CMK (cell line): ENCODE data around the gene ZNF816.
"Not testable (repeated sequence)": the region's sequence is repeated elsewhere in the genome, so short reads cannot be mapped to it uniquely, and the experiment has no call there.

Experiments used
- DNase-seq: peaks from one replicate; pipeline ENCODE4 v3.0.0-alpha.2; 2010; ENCODE audit warnings: low read depth

ZNF816 gene

DNA sequence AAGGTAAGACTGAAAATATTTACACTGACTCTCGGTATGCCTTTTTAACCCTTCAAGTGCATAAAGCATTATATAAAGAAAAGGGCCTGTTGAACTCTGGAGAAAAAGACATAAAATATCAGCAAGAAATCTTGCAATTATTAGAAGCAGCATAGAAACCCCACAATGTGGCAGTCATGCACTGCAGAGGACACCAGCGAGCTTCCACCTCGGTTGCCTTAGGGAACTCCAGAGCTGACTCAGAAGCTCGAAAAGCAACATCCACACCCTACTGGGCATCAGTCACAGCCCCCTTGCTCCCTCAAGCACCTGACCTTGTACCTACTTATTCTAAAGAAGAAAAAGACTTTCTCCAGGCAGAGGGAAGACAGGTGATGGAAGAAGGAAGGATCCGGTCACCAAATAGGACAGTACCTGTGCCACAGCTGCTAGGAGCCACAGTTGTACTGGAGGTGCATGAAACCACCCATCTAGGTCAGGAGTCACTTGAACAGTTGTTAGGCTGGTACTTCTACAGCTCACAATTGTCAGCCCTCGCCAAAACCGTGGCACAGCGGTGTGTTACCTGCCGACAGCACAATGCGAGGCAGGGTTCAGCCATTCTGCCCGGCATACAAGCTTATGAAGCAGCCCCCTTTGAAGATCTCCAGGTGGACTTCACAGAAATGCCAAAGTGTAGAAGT is 2.9 kb downstream of the ZNF816 start:
- no peak for DNase-seq

DNA sequence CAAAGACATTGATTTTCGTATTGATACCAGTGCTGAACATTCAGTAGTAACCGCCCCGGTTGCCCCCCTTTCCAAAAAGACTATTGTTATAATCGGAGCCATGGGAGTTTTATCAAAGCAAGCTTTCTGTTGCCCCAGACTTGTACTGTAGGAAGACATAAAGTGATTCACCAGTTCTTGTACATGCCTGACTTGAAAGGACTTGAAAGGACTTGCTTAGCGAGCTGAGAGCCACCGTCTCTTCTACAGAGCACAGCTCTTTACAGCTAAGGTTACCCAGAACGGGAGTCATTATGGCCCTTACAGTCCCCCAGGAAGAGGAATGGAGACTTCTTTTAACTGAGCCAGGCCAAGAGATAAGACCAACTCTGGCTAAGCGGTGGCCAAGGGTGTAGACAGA is 5.1 kb downstream of the ZNF816 start:
- no peak for DNase-seq

DNA sequence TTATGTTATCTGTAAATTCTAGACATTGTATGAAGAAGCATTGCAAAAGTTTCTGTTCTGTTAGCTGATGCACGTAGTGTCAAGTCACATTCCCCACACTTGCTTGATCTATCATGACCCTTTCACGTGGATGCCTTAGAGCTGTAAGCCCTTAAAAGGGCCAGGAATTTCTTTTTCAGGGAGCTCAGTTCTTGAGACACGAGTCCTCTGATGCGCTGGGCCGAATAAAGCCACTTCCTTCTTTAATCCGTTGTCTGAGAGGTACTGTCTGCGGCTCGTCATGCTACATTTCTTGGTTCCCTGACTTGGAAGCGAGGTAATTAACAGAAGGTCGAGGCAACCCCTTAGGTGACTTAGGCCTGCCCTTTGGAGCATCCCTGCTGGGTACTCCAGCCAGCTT is 5.8 kb downstream of the ZNF816 start:
- no peak for DNase-seq

DNA sequence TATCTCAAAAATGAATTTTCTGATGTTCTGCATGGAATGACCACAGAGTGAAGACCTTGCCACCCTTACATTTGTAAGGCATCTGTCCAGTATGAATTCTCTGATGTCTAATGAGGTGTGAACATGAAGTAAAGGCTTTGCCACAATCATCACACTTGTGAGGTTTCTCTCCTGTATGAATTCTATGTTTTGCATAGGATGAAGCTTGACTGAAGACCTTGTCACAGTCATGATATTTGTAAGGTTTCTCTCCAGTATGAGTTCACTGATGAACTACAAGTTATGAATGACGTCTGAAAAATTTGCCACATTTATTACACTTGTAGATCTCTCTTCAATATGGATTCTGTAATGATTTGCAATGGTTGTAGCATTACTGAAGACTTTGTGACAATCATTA is 13.3 kb downstream of the ZNF816 start:
- no peak for DNase-seq

DNA sequence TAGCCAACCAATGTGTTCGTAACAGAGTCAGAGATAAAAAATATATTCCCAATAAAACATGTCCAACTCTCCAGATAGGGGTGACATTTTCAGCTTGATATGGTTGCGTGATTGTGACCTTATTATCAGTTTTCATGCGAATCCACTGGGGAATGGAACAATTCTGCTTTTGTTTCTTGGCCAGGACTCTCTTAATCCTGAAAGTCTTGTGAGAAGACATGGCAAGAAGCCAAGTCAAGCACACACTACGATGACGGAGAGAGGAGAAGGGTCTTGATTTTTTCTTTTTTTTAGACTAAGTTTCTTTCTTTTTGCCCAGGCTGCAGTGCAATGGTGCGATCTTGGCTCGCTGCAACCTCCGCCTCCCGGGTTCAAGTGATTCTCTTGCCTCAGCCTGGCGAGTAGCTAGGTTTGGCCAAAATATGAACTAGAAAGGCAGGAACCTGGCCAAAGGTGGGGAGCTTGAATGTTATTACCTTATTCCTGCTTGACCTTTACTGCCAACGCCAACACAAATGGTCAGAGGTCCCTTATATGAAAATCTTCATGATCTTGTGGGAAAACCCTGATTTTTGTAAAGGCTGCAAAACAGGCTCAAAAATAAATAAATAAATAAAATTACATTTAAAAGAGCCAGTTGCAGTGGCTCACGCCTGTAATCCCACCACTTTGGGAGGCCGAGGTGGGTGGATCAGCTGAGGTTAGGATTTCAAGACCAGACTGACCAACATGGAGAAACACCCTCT is 14.5 kb downstream of the ZNF816 start:
- no peak for DNase-seq

DNA sequence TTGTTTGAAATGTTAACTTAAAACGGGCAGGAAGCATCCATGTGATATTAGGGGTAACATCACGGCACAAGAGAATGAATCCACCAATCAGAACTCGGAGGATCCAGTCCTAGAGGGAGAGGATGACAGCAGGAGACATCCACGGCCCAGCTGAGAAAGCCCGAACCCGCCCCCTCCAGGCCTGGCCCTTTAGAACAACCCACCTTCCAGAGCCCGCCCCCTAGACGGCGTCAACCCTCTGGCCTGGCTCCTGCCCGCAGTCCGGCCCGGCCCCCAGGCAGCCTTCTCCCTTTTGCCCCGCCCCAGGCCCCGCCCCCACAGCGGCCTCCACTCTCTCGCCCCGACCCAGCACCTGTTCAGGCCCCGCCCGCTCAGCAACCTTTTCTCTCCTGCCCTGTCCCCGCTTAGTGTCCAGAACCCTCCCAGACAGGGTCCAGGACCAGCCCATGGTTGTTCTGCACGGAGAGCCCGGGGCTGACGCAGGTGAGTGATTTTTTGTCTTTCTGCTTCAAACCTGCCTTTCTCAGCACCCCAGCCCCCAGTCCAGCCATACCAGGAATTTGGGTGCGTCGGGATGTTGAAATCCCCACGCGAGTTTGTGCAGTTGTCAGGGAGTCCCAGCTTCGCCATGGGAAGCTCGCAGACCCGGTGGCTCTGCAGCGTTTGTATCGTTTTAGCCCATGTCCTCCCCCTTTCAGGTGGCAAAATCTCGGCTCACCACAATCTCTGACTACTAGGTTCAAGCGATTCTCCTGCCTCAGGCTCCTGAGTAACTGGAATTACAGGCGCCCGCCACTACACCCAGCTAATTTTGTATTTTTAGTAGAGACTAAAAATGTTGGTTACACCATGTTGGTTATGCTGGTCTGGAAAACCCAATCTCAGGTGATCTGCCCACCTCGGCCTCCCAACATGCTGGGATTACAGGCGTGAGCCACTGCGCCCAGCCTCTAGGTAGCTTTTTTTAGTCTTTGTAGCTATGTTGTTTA is 16.1 kb downstream of the ZNF816 start:
- DNase-seq, result no peak

DNA sequence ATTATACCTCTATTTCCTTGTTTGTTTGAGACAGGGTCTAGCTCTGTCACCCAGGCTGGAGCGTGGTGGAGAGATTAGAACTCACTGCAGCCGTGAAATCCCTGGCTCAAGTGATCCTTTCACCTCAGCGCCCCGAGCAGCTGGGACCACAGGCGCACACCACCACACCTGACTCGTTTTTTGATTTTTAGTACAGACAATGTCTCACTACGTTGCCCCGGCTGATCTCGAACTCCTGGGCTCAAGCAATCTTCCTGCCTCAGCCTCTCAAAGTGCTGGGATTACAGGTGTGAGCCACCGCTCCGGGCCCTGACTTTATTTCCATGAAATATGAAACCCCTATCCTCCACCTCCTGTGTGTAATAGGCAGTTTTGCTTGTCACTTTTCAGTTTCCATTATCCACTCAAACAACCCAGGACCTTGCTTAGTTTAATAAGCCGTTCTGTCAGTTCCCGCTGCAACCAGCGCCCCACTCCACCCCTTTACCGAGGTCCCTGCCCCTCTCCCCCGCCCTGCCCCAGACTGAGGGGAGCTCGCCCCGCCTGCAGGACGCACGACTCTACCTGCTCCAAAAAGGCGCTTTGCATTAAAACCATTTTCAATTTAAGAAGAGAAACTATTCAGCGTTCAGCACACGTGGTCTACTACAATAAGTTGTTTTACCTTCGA is 16.9 kb downstream of the ZNF816 start:
- DNase-seq, result no peak

DNA sequence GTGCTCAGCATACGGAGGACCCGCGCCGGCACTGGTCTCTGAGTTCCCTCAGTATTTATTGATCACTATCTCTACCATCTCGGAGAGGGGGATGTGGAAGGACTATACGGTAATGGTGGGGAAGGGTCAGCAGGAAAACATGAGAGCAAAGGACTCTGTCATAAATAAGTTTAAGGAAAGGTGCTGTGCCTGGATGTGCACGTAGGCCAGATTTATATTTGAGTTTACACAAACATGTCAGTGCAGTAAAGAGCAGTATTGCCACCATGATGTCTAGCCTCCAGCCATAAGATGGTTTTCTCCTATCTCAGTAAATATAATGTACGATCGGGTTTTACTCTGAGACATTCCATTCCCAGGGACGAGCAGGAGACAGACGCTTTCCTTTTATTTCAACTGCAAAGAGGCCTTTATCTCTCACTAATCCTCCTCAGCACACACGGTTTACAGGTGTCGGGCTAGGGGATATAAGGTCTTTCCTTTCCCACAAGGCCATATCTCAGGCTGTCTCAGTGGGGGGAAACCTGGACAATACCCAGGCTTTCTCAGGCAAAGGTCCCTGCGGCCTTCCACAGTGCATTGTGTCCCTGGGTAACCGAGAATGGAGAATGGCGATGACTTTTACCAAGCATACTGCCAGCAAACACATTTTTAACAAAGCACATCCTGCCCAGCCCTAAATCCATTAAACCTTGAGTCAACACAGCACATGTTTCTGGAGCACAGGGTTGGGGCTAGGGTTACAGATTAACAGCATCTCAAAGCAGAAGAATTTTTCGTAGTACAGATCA is 17.8 kb downstream of the ZNF816 start:
- not testable (repeated sequence) for DNase-seq

DNA sequence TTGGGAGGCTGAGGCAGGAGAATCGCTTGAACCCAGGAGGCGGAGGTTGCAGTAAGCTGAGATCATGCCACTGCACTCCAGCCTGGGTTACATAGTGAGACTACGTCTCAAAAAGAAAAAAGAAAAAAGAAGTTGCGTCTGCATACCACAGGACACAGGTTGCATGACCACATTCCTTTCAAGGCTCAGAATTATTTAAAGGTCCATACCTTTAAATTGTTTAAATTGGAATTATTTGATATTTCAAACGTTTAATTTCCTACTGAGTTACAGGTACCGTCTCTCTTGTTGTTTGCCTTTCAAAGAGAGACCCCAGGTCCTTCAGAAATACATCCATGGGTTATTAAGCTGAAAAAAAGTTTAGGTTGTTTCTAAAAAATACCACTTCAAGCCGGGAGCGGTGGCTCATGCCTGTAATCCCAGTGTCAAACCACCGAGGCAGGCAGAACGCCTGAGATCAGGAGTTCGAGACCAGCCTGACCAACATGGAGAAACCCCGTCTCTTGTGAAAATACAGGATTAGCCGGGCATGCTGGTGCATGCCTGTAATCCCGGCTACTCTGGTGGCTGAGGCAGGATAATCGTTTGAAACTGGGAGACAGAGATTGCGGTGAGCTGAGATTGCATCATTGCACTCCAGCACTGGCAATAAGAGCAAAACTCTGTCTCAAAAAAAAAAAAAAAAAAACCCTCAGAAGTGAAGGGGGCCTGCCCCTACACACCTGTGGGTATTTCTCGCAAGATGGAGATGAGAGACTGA is 18.6 kb downstream of the ZNF816 start:
- DNase-seq, result no peak

DNA sequence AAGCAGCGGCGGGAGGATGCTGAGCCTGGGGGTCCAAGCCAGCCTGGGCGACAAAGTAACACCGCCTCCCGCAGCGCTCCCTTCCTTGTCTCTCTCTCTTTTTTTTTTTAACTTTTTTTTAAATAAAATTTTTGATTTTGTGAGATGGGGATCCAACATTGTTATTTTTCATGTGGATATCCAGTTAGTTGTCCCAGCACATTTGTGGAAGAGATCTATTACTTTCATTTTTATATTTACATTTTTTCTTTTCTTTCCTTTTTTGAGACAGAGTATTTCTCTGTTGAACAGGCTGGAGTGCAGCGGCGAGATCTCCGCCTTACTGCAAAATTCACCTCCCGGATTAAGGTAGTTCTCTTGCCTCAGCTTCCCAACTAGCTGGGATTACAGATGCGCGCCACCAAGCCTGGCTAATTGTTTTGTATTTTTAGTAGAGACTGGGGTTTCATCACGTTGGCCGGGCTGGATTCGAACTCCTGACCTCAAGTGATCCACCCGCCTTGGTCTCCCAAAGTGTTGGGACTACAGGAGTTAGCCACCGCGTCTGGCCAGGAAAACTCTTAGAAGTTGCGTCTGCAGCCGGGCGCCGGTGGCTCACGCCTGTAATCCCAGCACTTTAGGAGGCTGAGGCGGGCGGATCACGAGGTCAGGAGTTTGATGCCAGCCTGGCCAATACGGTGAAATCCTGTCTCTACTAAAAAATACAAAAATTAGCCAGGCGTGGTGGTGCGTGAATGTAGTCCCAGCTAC is 19.4 kb downstream of the ZNF816 start:
- no peak for DNase-seq

DNA sequence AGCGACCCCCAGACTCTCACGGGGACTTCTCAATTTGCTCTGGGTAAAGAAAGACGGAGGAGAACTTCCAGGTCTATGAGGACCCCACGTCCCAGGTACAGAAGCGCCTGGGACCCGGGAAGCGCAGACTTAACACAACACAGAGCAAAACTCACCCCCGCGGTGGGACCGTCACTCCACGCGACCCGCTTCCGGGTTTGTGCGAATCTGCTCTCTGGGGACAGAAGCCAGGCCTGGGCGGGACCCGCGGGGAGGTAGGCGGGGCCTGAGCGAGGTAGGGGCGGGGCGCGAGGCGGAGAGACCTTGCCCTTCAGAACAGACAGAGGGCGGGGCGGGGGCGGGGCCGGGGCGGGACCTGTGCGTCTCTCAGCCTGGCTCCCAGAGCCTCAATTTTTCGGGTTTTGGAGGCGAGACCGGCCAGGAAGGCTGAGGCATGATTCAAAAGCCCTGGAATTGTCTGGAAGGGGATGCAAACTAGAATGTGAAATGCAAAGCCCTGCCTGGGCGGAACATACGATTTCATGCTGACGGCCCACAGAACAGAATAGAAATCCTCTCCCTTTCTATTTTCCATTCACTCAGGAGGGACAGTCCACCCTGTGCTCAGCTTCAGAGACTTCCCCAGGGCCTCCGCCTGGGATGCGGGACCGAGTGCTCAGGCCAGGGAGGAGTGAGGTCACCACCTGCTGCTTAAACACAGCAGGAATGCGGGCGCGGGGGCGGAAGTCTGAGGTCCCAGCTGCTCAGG is 20.1 kb downstream of the ZNF816 start:
- peak; percentile 87 for DNase-seq

DNA sequence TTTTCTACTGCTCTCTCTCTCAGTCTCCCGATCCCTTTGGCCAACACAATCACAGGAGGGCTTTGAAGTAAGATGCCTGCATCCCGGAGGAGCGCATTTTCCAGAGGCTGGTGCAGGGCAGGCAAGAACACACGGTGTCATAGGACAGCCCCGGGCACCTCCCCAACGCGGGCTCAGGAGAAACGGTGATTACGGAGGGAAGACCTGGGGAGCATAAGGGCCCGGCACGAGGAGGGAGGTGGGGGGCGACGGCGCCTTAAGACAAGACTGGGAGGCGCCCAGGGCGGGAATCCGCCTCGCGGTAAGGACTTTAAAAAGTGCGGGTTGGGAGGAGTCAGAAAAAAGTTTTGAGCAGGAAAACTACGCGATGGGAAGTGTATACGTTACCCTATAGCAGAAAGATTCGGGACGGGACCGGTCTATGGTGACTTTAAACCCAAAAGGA is 20.7 kb downstream of the ZNF816 start:
- no peak for DNase-seq

DNA sequence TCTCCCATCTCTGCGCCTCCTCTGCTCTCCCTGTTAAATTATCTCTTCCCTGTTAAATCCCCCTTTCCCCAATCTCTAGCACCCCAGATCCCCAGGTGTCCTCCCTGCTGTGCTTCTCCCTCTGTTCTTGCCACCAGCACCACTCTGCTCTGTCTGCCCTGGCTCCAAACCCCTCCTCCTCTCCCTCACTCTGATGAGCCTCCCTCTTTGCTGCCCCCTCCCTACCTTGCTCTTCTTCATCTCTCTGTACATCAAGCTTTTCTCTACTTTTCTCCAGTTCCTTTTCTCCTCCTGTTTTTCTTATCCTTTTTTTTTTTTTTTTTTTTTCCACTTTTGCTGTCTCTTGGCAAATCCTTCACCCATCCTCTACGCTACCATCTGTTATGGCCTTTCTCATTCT is 21.2 kb downstream of the ZNF816 start:
- not testable (repeated sequence) for DNase-seq

DNA sequence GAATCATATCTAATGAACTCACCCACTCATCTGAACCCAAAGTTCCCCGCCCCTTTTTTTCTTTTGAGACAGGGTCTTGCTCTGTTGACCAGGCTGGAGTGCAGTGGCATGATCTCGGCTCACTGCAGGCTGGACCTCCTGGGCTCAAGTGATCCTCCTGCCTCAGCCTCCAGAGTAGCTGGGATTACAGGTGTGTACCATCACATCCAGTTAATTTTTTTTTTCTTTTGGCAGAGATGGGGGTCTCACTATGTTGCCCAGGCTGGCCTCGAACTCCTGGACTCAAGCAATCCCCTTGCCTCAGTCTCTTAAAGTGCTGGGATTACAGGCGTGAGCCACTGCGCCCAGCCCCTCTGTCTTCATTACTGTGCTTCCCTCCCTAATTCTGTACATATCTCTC is 21.8 kb downstream of the ZNF816 start:
- DNase-seq, result not testable (repeated sequence)

DNA sequence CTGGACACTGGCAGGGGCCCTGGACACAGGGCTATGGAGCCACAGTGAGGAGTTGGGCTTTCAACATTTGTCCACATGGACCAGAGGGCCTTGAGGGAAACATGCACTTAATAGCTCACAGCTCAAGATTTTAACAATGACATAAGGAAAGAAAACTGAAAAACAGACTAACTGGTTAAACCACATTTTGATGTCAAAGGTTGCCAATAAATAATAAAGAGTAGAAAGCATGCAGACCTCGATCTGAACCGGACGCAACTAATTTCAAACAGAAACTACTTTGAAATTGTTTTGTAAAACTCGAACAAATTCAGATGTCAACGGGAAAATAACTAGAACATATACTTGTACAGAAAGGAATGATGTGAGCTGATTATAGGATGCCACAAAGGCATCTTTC is 23.9 kb downstream of the ZNF816 start:
- no peak for DNase-seq

DNA sequence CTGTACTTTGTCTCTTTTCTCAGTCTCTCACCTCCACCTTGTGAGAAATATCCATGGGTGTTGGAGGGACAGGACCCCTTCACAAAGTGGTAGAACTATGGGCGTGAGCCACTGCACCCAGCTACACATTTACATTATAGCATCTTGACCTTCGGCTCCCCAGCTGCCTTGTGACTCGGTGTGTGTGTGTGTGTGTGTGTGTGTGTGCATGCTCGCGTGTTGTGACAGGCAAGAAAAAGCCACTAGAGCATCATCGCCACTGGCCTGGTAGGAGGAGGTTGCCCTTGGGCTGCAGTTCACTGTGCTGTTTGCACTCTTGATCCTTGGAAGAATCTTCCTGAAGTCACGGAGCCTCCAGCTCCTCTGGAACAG is 25.7 kb downstream of the ZNF816 start:
- no peak for DNase-seq

DNA sequence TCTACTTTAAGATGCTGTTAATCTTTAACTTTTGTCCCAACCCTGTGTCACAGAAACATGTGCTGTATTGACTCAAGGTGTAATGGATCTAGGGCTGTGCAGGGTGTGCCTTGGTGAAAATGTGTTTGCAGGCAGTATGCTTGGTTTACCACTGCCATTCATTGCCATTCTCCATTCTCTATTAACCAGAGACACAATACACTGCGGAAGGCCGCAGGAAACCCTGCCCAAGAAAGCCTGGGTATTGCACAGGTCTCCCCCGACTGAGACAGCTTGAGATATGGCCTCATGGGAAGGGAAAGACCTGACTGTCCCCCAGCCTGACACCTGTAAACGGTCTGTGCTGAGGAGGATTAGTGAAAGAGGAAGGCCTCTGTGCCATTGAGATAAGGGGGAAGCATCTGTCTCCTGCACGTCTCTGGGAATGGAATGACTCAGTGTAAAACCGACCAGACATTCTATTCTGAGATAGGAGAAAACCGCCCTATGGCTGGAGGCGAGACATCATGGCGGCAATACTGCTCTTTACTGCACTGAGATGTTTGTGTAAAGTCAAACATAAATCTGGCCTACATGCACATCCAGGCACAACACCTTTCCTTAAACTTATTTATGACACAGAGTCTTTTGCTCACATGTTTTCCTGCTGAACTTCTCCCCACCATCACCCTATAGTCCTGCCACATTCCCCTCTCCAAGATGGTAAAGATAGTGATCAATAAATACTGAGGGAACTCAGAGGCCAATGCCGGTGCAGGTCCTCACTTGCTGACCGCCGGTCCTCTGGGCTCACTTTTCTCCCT is 26.3 kb downstream of the ZNF816 start:
- peak; percentile 84 for DNase-seq

DNA sequence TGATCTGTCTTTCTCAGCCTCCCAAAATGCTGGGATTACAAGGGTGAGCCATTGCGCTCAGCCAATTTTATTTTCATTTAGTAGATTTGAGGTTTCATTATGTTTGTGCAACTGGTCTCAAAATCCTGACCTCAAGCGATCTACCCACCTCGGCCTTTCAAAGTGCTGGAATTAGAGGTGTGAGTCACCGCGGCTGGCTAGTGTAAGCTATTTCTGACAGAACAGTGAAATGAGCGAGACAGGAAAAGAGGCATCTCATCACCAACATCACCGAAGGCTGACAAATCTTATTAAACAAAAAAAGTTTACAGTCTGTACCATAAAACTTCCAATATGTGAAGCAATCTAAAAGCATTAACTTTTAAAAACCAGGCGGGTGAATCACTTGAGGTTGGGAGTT is 27.2 kb downstream of the ZNF816 start:
- no peak for DNase-seq
